WTC11 (cell line): ENCODE data around the gene RANBP9. TPM values are rescaled to one million over a fixed set of nuclear protein-coding genes. Genes with fewer than 3 reads are reported as not detected.

ENCODE experiments used
- ATAC-seq: fragments of 200-7000 bp; cut with Tn5 transposase; 2 replicates; pipeline ENCODE4 v1.10.0; 2021; ENCODE audit warnings: mild to moderate bottlenecking, moderate library complexity
- CTCF ChIA-PET: fragments of 300-600 bp; sonication (Branson Sonifier 250); formaldehyde crosslinking; loops from one replicate; lab custom pipeline; 2021; ENCODE audit warnings: antibody characterized with exemption; lab: Charles Lee
- POLR2A ChIA-PET: fragments of 350-600 bp; sonication (Branson Sonifier 250); formaldehyde crosslinking; loops from one replicate; lab custom pipeline; 2021; ENCODE audit warnings: antibody characterized with exemption; lab: Charles Lee
- DNase-seq: peaks from one replicate; pipeline ENCODE4 v3.0.0; 2021; ENCODE audit warnings: low spot score
- H3K27ac Mint-ChIP-seq: 2 replicates; pipeline ENCODE4 v1.8.0; 2021; ENCODE audit warnings: mixed read lengths
- H3K27me3 Mint-ChIP-seq: 2 replicates; pipeline ENCODE4 v1.8.0; 2021; ENCODE audit warnings: low read depth, mild to moderate bottlenecking, moderate library complexity, mixed read lengths
- H3K36me3 Mint-ChIP-seq: 2 replicates; pipeline ENCODE4 v1.8.0; 2021; ENCODE audit warnings: mixed read lengths
- H3K4me1 Mint-ChIP-seq: 2 replicates; pipeline ENCODE4 v1.8.0; 2022; ENCODE audit warnings: mixed read lengths
- H3K4me3 Mint-ChIP-seq: 2 replicates; pipeline ENCODE4 v1.8.0; 2021; ENCODE audit warnings: mild to moderate bottlenecking, moderate library complexity, mixed read lengths
- H3K9me3 Mint-ChIP-seq: 2 replicates; pipeline ENCODE4 v1.8.0; 2021; ENCODE audit warnings: mixed read lengths
- ATF3 ChIP-seq: sonication (generic); formaldehyde crosslinking; conservative IDR thresholded peaks from 2 replicates; pipeline ENCODE4 v1.8.1; 2022; ENCODE audit warnings: mild to moderate bottlenecking, missing genetic modification reagents
- ESRRA ChIP-seq: sonication (generic); formaldehyde crosslinking; IDR thresholded peaks from 2 replicates; pipeline ENCODE4 v1.8.1; 2022; ENCODE audit warnings: mild to moderate bottlenecking, missing genetic modification reagents, borderline replicate concordance
- JAZF1 ChIP-seq: fragments of 250-450 bp; sonication (Bioruptor Pico); IDR thresholded peaks from 2 replicates; pipeline ENCODE4 v1.9.0; 2021; ENCODE audit warnings: moderate library complexity, mild to moderate bottlenecking, inconsistent platforms
- JUN ChIP-seq: sonication (generic); formaldehyde crosslinking; IDR thresholded peaks from 2 replicates; pipeline ENCODE4 v1.8.0; 2023; ENCODE audit warnings: mild to moderate bottlenecking, missing genetic modification reagents
- PREB ChIP-seq: sonication (generic); formaldehyde crosslinking; IDR thresholded peaks from 2 replicates; pipeline ENCODE4 v1.8.1; 2022; ENCODE audit warnings: mild to moderate bottlenecking, missing genetic modification reagents, moderate library complexity, borderline replicate concordance
- SOX15 ChIP-seq: fragments of 250-450 bp; sonication (Bioruptor Pico); IDR thresholded peaks from 2 replicates; pipeline ENCODE4 v1.9.0; 2021; ENCODE audit warnings: mild to moderate bottlenecking
- ZBTB21 ChIP-seq: sonication (generic); formaldehyde crosslinking; IDR thresholded peaks from 2 replicates; pipeline ENCODE4 v1.8.1; 2023; ENCODE audit warnings: mild to moderate bottlenecking, missing genetic modification reagents, borderline replicate concordance
- ZMAT4 ChIP-seq: fragments of 250-450 bp; sonication (Bioruptor Pico); IDR thresholded peaks from 2 replicates; pipeline ENCODE4 v1.9.0; 2021; ENCODE audit warnings: mild to moderate bottlenecking
- ZNF138 ChIP-seq: sonication (generic); formaldehyde crosslinking; conservative IDR thresholded peaks from 2 replicates; pipeline ENCODE4 v1.8.1; 2022; ENCODE audit warnings: mild to moderate bottlenecking, moderate library complexity, missing genetic modification reagents
- ZNF281 ChIP-seq: sonication (generic); formaldehyde crosslinking; IDR thresholded peaks from 2 replicates; pipeline ENCODE4 v1.8.0; 2023; ENCODE audit warnings: mild to moderate bottlenecking, missing genetic modification reagents
- ZNF512 ChIP-seq: sonication (generic); formaldehyde crosslinking; IDR thresholded peaks from 2 replicates; pipeline ENCODE4 v1.8.1; 2022; ENCODE audit warnings: missing genetic modification reagents, borderline replicate concordance
- total RNA-seq: library from RNA; stranded (reverse); gene quantifications from 3 replicates; pipeline ENCODE4 v1.2.3, GENCODE V29; 2021
- TF ChIP-seq, protein P1 (sequence below): fragments of 250-450 bp; sonication (Bioruptor Pico); IDR thresholded peaks from 2 replicates; pipeline ENCODE4 v1.9.0; 2021; ENCODE audit warnings: mild to moderate bottlenecking, borderline replicate concordance
- TF ChIP-seq, protein P2 (sequence below): sonication (generic); formaldehyde crosslinking; IDR thresholded peaks from 2 replicates; pipeline ENCODE4 v1.8.1; 2023; ENCODE audit warnings: mild to moderate bottlenecking, moderate library complexity, missing genetic modification reagents
- TF ChIP-seq, protein P3 (sequence below): sonication (generic); formaldehyde crosslinking; IDR thresholded peaks from 2 replicates; pipeline ENCODE4 v1.8.0; 2023; ENCODE audit warnings: missing genetic modification reagents

The RANBP9 gene
- total RNA-seq, 1 experiment from 2014 or later, result 33.4 TPM

- H3K9me3 Mint-ChIP-seq, result no peaks in the 10 kb centered on the region
- ChIA-PET POLR2A (no interaction called here), CTCF (interaction anchor here (0.5 to 6.3 kb wide), 2 partner anchors 14 to 23 kb away, joined by 3 to 51 read pairs; partner anchors contain the start of gene NOL7)
- H3K4me1 Mint-ChIP-seq, result peaks cover 57% of the 10 kb centered on the region
- TF ChIP-seq ZBTB21 (CRISPR knock-in tag) (no peak), PREB (CRISPR knock-in tag) (no peak), JAZF1 (CRISPR knock-in tag) (no peak), ESRRA (no peak), JUN (CRISPR knock-in tag) (no peak), SOX15 (CRISPR knock-in tag) (no peak), ZNF281 (CRISPR knock-in tag) (no peak), ZNF138 (CRISPR knock-in tag) (no peak), ZMAT4 (no peak), ATF3 (no peak), ZNF512 (CRISPR knock-in tag) (no peak)
- TF ChIP-seq, protein P1, sequence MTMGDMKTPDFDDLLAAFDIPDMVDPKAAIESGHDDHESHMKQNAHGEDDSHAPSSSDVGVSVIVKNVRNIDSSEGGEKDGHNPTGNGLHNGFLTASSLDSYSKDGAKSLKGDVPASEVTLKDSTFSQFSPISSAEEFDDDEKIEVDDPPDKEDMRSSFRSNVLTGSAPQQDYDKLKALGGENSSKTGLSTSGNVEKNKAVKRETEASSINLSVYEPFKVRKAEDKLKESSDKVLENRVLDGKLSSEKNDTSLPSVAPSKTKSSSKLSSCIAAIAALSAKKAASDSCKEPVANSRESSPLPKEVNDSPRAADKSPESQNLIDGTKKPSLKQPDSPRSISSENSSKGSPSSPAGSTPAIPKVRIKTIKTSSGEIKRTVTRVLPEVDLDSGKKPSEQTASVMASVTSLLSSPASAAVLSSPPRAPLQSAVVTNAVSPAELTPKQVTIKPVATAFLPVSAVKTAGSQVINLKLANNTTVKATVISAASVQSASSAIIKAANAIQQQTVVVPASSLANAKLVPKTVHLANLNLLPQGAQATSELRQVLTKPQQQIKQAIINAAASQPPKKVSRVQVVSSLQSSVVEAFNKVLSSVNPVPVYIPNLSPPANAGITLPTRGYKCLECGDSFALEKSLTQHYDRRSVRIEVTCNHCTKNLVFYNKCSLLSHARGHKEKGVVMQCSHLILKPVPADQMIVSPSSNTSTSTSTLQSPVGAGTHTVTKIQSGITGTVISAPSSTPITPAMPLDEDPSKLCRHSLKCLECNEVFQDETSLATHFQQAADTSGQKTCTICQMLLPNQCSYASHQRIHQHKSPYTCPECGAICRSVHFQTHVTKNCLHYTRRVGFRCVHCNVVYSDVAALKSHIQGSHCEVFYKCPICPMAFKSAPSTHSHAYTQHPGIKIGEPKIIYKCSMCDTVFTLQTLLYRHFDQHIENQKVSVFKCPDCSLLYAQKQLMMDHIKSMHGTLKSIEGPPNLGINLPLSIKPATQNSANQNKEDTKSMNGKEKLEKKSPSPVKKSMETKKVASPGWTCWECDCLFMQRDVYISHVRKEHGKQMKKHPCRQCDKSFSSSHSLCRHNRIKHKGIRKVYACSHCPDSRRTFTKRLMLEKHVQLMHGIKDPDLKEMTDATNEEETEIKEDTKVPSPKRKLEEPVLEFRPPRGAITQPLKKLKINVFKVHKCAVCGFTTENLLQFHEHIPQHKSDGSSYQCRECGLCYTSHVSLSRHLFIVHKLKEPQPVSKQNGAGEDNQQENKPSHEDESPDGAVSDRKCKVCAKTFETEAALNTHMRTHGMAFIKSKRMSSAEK (CRISPR knock-in tag), result no peak
- TF ChIP-seq, protein P2, sequence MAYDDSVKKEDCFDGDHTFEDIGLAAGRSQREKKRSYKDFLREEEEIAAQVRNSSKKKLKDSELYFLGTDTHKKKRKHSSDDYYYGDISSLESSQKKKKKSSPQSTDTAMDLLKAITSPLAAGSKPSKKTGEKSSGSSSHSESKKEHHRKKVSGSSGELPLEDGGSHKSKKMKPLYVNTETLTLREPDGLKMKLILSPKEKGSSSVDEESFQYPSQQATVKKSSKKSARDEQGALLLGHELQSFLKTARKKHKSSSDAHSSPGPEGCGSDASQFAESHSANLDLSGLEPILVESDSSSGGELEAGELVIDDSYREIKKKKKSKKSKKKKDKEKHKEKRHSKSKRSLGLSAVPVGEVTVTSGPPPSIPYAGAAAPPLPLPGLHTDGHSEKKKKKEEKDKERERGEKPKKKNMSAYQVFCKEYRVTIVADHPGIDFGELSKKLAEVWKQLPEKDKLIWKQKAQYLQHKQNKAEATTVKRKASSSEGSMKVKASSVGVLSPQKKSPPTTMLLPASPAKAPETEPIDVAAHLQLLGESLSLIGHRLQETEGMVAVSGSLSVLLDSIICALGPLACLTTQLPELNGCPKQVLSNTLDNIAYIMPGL (CRISPR knock-in tag), result no peak
- TF ChIP-seq, protein P3, sequence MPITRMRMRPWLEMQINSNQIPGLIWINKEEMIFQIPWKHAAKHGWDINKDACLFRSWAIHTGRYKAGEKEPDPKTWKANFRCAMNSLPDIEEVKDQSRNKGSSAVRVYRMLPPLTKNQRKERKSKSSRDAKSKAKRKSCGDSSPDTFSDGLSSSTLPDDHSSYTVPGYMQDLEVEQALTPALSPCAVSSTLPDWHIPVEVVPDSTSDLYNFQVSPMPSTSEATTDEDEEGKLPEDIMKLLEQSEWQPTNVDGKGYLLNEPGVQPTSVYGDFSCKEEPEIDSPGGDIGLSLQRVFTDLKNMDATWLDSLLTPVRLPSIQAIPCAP (CRISPR knock-in tag), result no peak
- peak overlapping the region; percentile 41 for H3K27ac Mint-ChIP-seq
- ATAC-seq (no peak), DNase-seq (no peak)
- peaks cover 13% of the 10 kb centered on the region for H3K36me3 Mint-ChIP-seq
- no peaks in the 10 kb centered on the region for H3K27me3 Mint-ChIP-seq
- no peak overlapping the region for H3K4me3 Mint-ChIP-seq
Measured at GRCh38 chr6:13638626-13639025, 73.0 kb downstream of the RANBP9 start.
